Stomach (tissue), 4 donors: ENCODE measurements around the gene NQO2.

Experiments used
- CTCF ChIP-seq, 7 experiments: fragments of 450-650 bp in 4 of 7; fragments of 200-600 bp in 3 of 7; sonication (generic) in 3 of 7; IDR thresholded peaks; one replicate each; pipeline ENCODE4 v1.5.1; 2016 to 2019; ENCODE audit warnings: antibody characterized with exemption in 7 of 7, control low read depth in 2 of 7, mild to moderate bottlenecking in 1 of 7
- POLR2A ChIP-seq, 4 donors: fragments of 450-650 bp; IDR thresholded peaks; one replicate each; pipeline ENCODE4 v1.6.1; 2016; ENCODE audit warnings: antibody characterized with exemption in 4 of 4, control low read depth in 2 of 4, mild to moderate bottlenecking in 1 of 4, moderate library complexity in 1 of 4

GRCh38 chr6:2961506-2961905 lies 38.2 kb upstream of the NQO2 start:
- TF ChIP-seq POLR2A (IDR thresholded peaks at IDR 0.05) (no peak), CTCF (IDR thresholded peaks at IDR 0.05) (no peak)
